H1 (cell line): ENCODE data around the gene VSX1. TPM values are rescaled to one million over a fixed set of nuclear protein-coding genes. Genes with fewer than 3 reads are reported as not detected.

Experiments used
- CTCF ChIA-PET: fragments of 300-600 bp; sonication (Branson Sonifier 250); formaldehyde crosslinking; loops from one replicate; lab custom pipeline; 2021; ENCODE audit not compliant: partially characterized antibody; lab: Charles Lee
- POLR2A ChIA-PET: fragments of 300-600 bp; sonication (Branson Sonifier 250); formaldehyde crosslinking; loops from one replicate; lab custom pipeline; 2021; ENCODE audit warnings: inconsistent platforms; ENCODE audit not compliant: partially characterized antibody; lab: Charles Lee
- DNase-seq, 2 experiments: peaks; one replicate each; pipeline versions ENCODE4 v3.0.0 to v3.0.0-alpha.2; 2010 to 2022; ENCODE audit warnings: low spot score in 2 of 2, low read depth in 1 of 2, mixed read lengths in 1 of 2
- FAIRE-seq: peaks from 2 replicates; lab custom pipeline; 2011; peaks lifted over from hg19 to GRCh38; lab: Jason Lieb, UNC
- H2AFZ ChIP-seq: 2 replicates; pipeline ENCODE4 v1.8.1; 2012; ENCODE audit warnings: low read length, inconsistent platforms
- H2AK5ac ChIP-seq: 2 replicates; pipeline ENCODE4 v1.6.1; 2013; ENCODE audit warnings: low read depth, low read length
- H2BK120ac ChIP-seq: replicated peaks from 2 replicates; pipeline ENCODE3; 2013; ENCODE audit warnings: low read depth, low read length, inconsistent platforms
- H2BK12ac ChIP-seq: 2 replicates; pipeline ENCODE4 v1.6.1; 2013; ENCODE audit warnings: low read depth, low read length
- H2BK15ac ChIP-seq: 2 replicates; pipeline ENCODE4 v1.6.1; 2013; ENCODE audit warnings: low read length
- H2BK20ac ChIP-seq: 2 replicates; pipeline ENCODE4 v1.6.1; 2013; ENCODE audit warnings: low read length
- H2BK5ac ChIP-seq: 2 replicates; pipeline ENCODE4 v1.6.1; 2013; ENCODE audit warnings: low read depth, low read length
- H3K14ac ChIP-seq: 2 replicates; pipeline ENCODE4 v1.6.1; 2013; ENCODE audit warnings: inconsistent platforms; ENCODE audit not compliant: insufficient read length
- H3K18ac ChIP-seq: 2 replicates; pipeline ENCODE4 v1.6.1; 2013; ENCODE audit warnings: low read length; ENCODE audit errors: extremely low read depth
- H3K23ac ChIP-seq: 2 replicates; pipeline ENCODE4 v1.6.1; 2013; ENCODE audit warnings: inconsistent platforms; ENCODE audit not compliant: insufficient read length
- H3K23me2 ChIP-seq: 2 replicates; pipeline ENCODE4 v1.6.1; 2013; ENCODE audit warnings: low read depth, low read length
- H3K27ac ChIP-seq: 2 replicates; pipeline ENCODE4 v1.6.1; 2011; ENCODE audit warnings: low read depth, low read length, inconsistent platforms
- H3K27me3 ChIP-seq, 4 experiments: replicated peaks in 1 of 4; 1 replicate in 1 of 4; 2 replicates in 3 of 4; pipeline versions ENCODE4 v1.6.1 to v1.8.1; 2011 to 2013; ENCODE audit warnings: low read length in 3 of 4, mild to moderate bottlenecking in 3 of 4, inconsistent platforms in 2 of 4, mixed read lengths in 2 of 4, moderate library complexity in 1 of 4; ENCODE audit not compliant: control insufficient read depth in 3 of 4, insufficient read depth in 3 of 4; ENCODE audit errors: extremely low read depth in 1 of 4
- H3K36me3 ChIP-seq, 4 experiments: 2 replicates each; pipeline versions ENCODE4 v1.6.1 to v1.8.1; 2011 to 2013; ENCODE audit warnings: mild to moderate bottlenecking in 4 of 4, low read length in 3 of 4, moderate library complexity in 2 of 4, control low read depth in 1 of 4, inconsistent platforms in 1 of 4; ENCODE audit not compliant: insufficient read depth in 4 of 4, control insufficient read depth in 2 of 4
- H3K4ac ChIP-seq: replicated peaks from 2 replicates; pipeline ENCODE3; 2013; ENCODE audit warnings: low read length, low read depth, mixed read lengths, inconsistent platforms; ENCODE audit not compliant: insufficient read length
- H3K4me1 ChIP-seq, 4 experiments: replicated peaks in 1 of 4; 1 replicate in 1 of 4; 2 replicates in 3 of 4; pipeline versions ENCODE4 v1.6.1 to v1.8.1; 2011 to 2013; ENCODE audit warnings: low read length in 3 of 4, inconsistent platforms in 2 of 4, mixed read lengths in 1 of 4; ENCODE audit not compliant: insufficient read depth in 4 of 4, control insufficient read depth in 3 of 4
- H3K4me2 ChIP-seq, 2 experiments: 2 replicates each; pipeline versions ENCODE4 v1.6.1 to v1.8.1; 2011 to 2013; ENCODE audit warnings: low read depth in 2 of 2, low read length in 2 of 2, control low read depth in 1 of 2, inconsistent platforms in 1 of 2, mild to moderate bottlenecking in 1 of 2; ENCODE audit not compliant: insufficient read depth in 1 of 2
- H3K4me3 ChIP-seq, 4 experiments: fragments of 200-600, 300-600 bp in 1 of 4; sonication (generic), shearing (Covaris generic), sonication (Bioruptor Twin) in 1 of 4; 2 replicates each; pipeline versions ENCODE4 v1.5.1 to v1.8.1; 2011 to 2016; ENCODE audit warnings: low read length in 4 of 4, low read depth in 3 of 4, control low read depth in 2 of 4, inconsistent platforms in 2 of 4, mild to moderate bottlenecking in 2 of 4, mixed read lengths in 1 of 4, moderate library complexity in 1 of 4; ENCODE audit not compliant: insufficient read depth in 2 of 4; ENCODE audit errors: extremely low read depth in 1 of 4
- H3K56ac ChIP-seq: replicated peaks from 2 replicates; pipeline ENCODE3; 2013; ENCODE audit warnings: low read depth, mild to moderate bottlenecking, mixed read lengths, low read length, inconsistent platforms; ENCODE audit not compliant: insufficient read length
- H3K79me1 ChIP-seq: 2 replicates; pipeline ENCODE4 v1.6.1; 2013; ENCODE audit warnings: low read depth, low read length, control low read depth
- H3K79me2 ChIP-seq, 2 experiments: 2 replicates each; pipeline versions ENCODE4 v1.6.1 to v1.8.1; 2012 to 2013; ENCODE audit warnings: low read length in 2 of 2, mild to moderate bottlenecking in 2 of 2, inconsistent platforms in 1 of 2; ENCODE audit not compliant: insufficient read depth in 2 of 2, control insufficient read depth in 1 of 2
- H3K9ac ChIP-seq, 4 experiments: replicated peaks in 1 of 4; 1 replicate in 1 of 4; 2 replicates in 3 of 4; pipeline versions ENCODE4 v1.6.1 to v1.8.1; 2011 to 2013; ENCODE audit warnings: low read depth in 3 of 4, low read length in 3 of 4, control low read depth in 2 of 4, mild to moderate bottlenecking in 2 of 4, moderate library complexity in 2 of 4, inconsistent platforms in 1 of 4; ENCODE audit errors: extremely low read depth in 1 of 4
- H3K9me3 ChIP-seq, 2 experiments: 2 replicates each; pipeline versions ENCODE4 v1.6.1 to v1.8.1; 2012 to 2013; ENCODE audit warnings: mild to moderate bottlenecking in 2 of 2, moderate library complexity in 2 of 2, control low read depth in 1 of 2, inconsistent platforms in 1 of 2, low read depth in 1 of 2, low read length in 1 of 2, mixed read lengths in 1 of 2; ENCODE audit not compliant: insufficient read depth in 2 of 2
- H4K20me1 ChIP-seq, 2 experiments: replicated peaks in 1 of 2; 2 replicates each; pipeline versions ENCODE3 to v1.8.1; 2011 to 2013; ENCODE audit warnings: inconsistent platforms in 2 of 2, low read length in 2 of 2, mild to moderate bottlenecking in 1 of 2; ENCODE audit not compliant: insufficient read depth in 2 of 2, control insufficient read depth in 1 of 2
- H4K5ac ChIP-seq: 2 replicates; pipeline ENCODE4 v1.6.1; 2013; ENCODE audit warnings: low read length, low read depth, mixed read lengths, inconsistent platforms; ENCODE audit not compliant: insufficient read length
- H4K8ac ChIP-seq: 2 replicates; pipeline ENCODE4 v1.8.0; 2013; ENCODE audit warnings: mild to moderate bottlenecking, moderate library complexity, low read length, inconsistent platforms; ENCODE audit not compliant: insufficient read depth; ENCODE audit errors: extremely low read depth
- H4K91ac ChIP-seq: replicated peaks from 2 replicates; pipeline ENCODE3; 2013; ENCODE audit warnings: low read length, mixed read lengths, inconsistent platforms; ENCODE audit not compliant: insufficient read length
- HDAC6 ChIP-seq: IDR thresholded peaks from one replicate; pipeline ENCODE4 v1.7.1; 2012; ENCODE audit warnings: low read depth, mild to moderate bottlenecking, inconsistent platforms, low read length, moderate library complexity
- KDM4A ChIP-seq: IDR thresholded peaks from one replicate; pipeline ENCODE4 v1.7.1; 2012; ENCODE audit warnings: low read depth, mild to moderate bottlenecking, moderate library complexity, low read length, inconsistent platforms; ENCODE audit not compliant: severe bottlenecking
- KDM5A ChIP-seq: fragments of 200-600 bp; IDR thresholded peaks from 2 replicates; pipeline ENCODE4 v1.7.1; 2012; ENCODE audit warnings: mild to moderate bottlenecking, low read length, inconsistent platforms, mixed read lengths
- SRF ChIP-seq: IDR thresholded peaks from 2 replicates; pipeline ENCODE4 v1.6.1; 2011; ENCODE audit warnings: mild to moderate bottlenecking, low read depth, low read length, moderate library complexity
- WGBS, 2 experiments: shearing (Covaris generic) in 1 of 2; methylation state at CpG; one replicate each; pipeline versions ENCODE4 v1.1.6 to v1.1.7; 2013 to 2015; ENCODE audit warnings: low lambda C conversion rate in 2 of 2, mixed read lengths in 2 of 2, inconsistent platforms in 1 of 2, low coverage in 1 of 2, missing lambda C conversion rate in 1 of 2; ENCODE audit not compliant: insufficient replicate concordance in 2 of 2, insufficient coverage in 1 of 2, insufficient read length in 1 of 2; ENCODE audit errors: extremely low coverage in 1 of 2, missing lambda C conversion rate in 1 of 2; 5-methylcytosine and 5-hydroxymethylcytosine counted together
- polyA plus RNA-seq, 7 experiments: library from polyadenylated mRNA; depleted of rRNA in 3 of 7; stranded (reverse) in 5 of 7; unstranded in 2 of 7; fragments of >200 nt in 5 of 7; fragments of 200-250 nt in 2 of 7; gene quantifications; 1 replicate in 5 of 7; 2 replicates in 1 of 7; 4 replicates in 1 of 7; pipeline versions ENCODE4 v1.2.1 to v1.2.3, GENCODE V29; 2011 to 2013; ENCODE audit warnings: missing spikeins in 2 of 7, mixed read lengths in 2 of 7
- total RNA-seq: library from RNA; stranded (reverse); fragmentation: NEBNext Ultra II Directional; extraction: Animal tissue kit (Norgen Biotek cat#: 25700); gene quantifications from 2 replicates; pipeline ENCODE4 v1.2.1, GENCODE V29; 2021

VSX1 gene
- total and polyA plus RNA-seq, 2 of the 8 experiments (the other 6 are each of a cell fraction or from before 2014, with no cell fraction given), result 0.14 TPM; not detected in 1

DNA sequence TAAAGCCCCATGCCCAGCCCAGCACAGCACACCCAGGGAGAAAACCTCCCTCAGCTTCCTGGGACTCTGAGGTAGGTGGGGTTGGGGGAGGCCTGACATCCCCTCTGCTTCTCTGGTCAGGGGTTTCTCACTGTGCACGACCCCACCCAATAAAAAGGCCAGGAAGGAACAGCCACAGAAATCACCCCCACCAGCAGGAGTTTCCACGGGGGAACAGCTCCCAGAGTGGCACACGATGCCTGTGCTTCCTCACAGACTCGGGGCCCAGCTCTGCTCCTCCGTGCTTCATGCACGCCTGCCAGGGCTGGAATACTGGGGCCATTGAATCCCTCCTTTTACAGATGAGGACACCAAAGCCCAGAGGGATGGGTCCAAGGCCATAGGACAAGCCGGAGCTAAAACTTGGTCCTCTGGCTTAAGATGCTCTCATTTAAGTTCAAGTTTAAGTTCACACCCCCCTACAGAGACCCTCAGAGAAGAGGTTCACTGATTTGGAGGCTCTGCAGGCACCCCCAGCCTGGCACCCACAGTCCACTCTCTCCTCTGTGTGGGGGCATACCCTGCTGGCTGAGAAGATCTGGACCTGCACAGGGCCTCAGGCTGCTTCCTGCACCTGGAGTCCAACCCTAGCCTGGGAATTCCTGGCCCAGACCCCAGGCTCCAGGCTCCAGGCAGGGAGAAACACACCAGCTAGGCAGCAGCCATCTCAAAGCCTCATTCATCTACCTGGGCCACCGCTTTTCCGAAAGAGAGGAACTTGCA is 38.3 kb downstream of the VSX1 start:
- H2AK5ac ChIP-seq, result no peak overlapping the region
- H3K23ac ChIP-seq, result no peak overlapping the region
- H3K23me2 ChIP-seq, result no peaks in the 10 kb centered on the region
- H3K56ac ChIP-seq, result no peak overlapping the region
- no peak overlapping the region for H4K91ac ChIP-seq
- H4K5ac ChIP-seq, result no peak overlapping the region
- no peak overlapping the region for H2BK15ac ChIP-seq
- H3K79me1 ChIP-seq, result no peaks in the 10 kb centered on the region
- H4K8ac ChIP-seq, result peak overlapping the region; percentile 14; the same call in 1 of the 2 replicates
- 95% methylated on average over 9 of the region's 9 CpGs; no CpG with 5 or more reads in 1 of the 2 experiments for WGBS, 2 experiments
- no peak overlapping the region for H3K18ac ChIP-seq
- no peak for FAIRE-seq
- H3K4ac ChIP-seq, result no peak overlapping the region
- H2BK5ac ChIP-seq, result no peak overlapping the region
- no peak overlapping the region for H3K14ac ChIP-seq
- H3K9me3 ChIP-seq, result no peaks in the 10 kb centered on the region
- no peak overlapping the region for H2AFZ ChIP-seq
- ChIA-PET POLR2A (no interaction called here), CTCF (interaction anchor here (0.7 kb wide), 1 partner anchor 1059 kb away, joined by 3 read pairs; no protein-coding TSS in a partner anchor)
- H3K4me3 ChIP-seq, result no peak overlapping the region
- H3K79me2 ChIP-seq, result no peaks in the 10 kb centered on the region
- H3K4me2 ChIP-seq, result no peak overlapping the region
- no peak overlapping the region for H2BK12ac ChIP-seq
- no peak overlapping the region for H2BK20ac ChIP-seq
- H4K20me1 ChIP-seq, result no peaks in the 10 kb centered on the region
- no peak overlapping the region for H2BK120ac ChIP-seq
- no peak for DNase-seq
- H3K27me3 ChIP-seq, result no peaks in the 10 kb centered on the region; a peak in 1 of 7 replicates
- H3K4me1 ChIP-seq, result no peaks in the 10 kb centered on the region; a peak in 1 of 7 replicates
- H3K9ac ChIP-seq, result no peak overlapping the region
- H3K27ac ChIP-seq, result no peak overlapping the region
- TF ChIP-seq KDM4A (no peak), HDAC6 (no peak), KDM5A (no peak), SRF (no peak)
- H3K36me3 ChIP-seq, result no peaks in the 10 kb centered on the region
